ENCODE measurements around the gene KCNH4.

KCNH4 gene

GRCh38 chr17:42163113-42163512 is 17.8 kb downstream of the KCNH4 start:
- no peaks in the 10 kb centered on the region for H3K79me2 ChIP-seq
- H3K4me3 ChIP-seq (ENCODE audit: low read depth, low read length) = no peak overlapping the region
- no peak overlapping the region for H2AFZ ChIP-seq
- peaks cover 4% of the 10 kb centered on the region for H3K4me1 ChIP-seq
- no peaks in the 10 kb centered on the region for H3K9me3 ChIP-seq (ENCODE audit: control insufficient read depth, low read length)
- no peak overlapping the region for H3K27ac ChIP-seq
- TF ChIP-seq, protein P1, sequence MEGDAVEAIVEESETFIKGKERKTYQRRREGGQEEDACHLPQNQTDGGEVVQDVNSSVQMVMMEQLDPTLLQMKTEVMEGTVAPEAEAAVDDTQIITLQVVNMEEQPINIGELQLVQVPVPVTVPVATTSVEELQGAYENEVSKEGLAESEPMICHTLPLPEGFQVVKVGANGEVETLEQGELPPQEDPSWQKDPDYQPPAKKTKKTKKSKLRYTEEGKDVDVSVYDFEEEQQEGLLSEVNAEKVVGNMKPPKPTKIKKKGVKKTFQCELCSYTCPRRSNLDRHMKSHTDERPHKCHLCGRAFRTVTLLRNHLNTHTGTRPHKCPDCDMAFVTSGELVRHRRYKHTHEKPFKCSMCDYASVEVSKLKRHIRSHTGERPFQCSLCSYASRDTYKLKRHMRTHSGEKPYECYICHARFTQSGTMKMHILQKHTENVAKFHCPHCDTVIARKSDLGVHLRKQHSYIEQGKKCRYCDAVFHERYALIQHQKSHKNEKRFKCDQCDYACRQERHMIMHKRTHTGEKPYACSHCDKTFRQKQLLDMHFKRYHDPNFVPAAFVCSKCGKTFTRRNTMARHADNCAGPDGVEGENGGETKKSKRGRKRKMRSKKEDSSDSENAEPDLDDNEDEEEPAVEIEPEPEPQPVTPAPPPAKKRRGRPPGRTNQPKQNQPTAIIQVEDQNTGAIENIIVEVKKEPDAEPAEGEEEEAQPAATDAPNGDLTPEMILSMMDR (IDR thresholded peaks at IDR 0.05) = peak; percentile 14
- H3K27me3 ChIP-seq (ENCODE audit: control insufficient read depth, insufficient read depth, low read length) = no peaks in the 10 kb centered on the region
- no peak overlapping the region for H3K9ac ChIP-seq
- no peaks in the 10 kb centered on the region for H3K36me3 ChIP-seq (ENCODE audit: control insufficient read depth, insufficient read depth, low read length)
- H3K4me2 ChIP-seq (ENCODE audit: low read length) = no peak overlapping the region

GRCh38 chr17:42160531-42160910 is 20.4 kb downstream of the KCNH4 start:
- H3K4me3 ChIP-seq (ENCODE audit: low read depth, low read length) = no peak overlapping the region
- H3K4me2 ChIP-seq (ENCODE audit: low read length) = no peak overlapping the region
- H3K79me2 ChIP-seq = no peaks in the 10 kb centered on the region
- H3K36me3 ChIP-seq (ENCODE audit: control insufficient read depth, insufficient read depth, low read length) = no peaks in the 10 kb centered on the region
- TF ChIP-seq, protein P1 (IDR thresholded peaks at IDR 0.05) = no peak
- H3K9ac ChIP-seq = no peak overlapping the region
- H2AFZ ChIP-seq = no peak overlapping the region
- H3K27ac ChIP-seq = no peak overlapping the region
- H3K9me3 ChIP-seq (ENCODE audit: control insufficient read depth, low read length) = no peaks in the 10 kb centered on the region
- H3K4me1 ChIP-seq = peaks cover 4% of the 10 kb centered on the region
- no peaks in the 10 kb centered on the region for H3K27me3 ChIP-seq (ENCODE audit: control insufficient read depth, insufficient read depth, low read length)

- no peak overlapping the region for H2AFZ ChIP-seq
Measured at GRCh38 chr17:42159796-42160530, 21.0 kb downstream of the KCNH4 start.

DNA sequence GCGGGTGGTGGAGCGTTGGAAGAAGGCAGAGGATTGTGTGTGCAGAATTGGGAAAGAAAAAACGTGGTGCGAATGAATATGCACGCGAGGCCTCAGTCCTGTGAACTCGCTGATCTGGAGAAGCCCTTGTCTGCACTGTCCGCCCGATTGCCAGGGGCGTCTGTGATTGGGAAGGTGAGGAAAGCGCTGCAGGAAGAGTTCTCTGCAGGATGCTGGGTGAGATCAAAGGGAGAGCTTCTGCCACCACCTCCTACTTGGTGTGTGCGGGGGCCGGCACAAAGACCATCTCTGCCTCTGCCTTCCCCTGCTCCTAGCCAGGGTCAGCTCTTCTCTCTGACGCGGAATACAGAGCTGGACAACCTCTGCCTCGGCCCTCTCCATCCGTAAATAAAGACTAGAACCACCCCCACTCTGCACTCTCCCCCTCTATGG is 25.3 kb downstream of the KCNH4 start:
- Histone ChIP-seq H3K27ac (peak overlapping the region; percentile 48), H3K9ac (no peak overlapping the region), H3K27me3 (ENCODE audit: control insufficient read depth, insufficient read depth, low read length) (no peaks in the 10 kb centered on the region), H3K4me3 (ENCODE audit: low read depth, low read length) (peak overlapping the region; percentile 99), H3K9me3 (ENCODE audit: control insufficient read depth, low read length) (no peaks in the 10 kb centered on the region), H3K36me3 (ENCODE audit: control insufficient read depth, insufficient read depth, low read length) (no peaks in the 10 kb centered on the region), H3K4me1 (peaks cover 3% of the 10 kb centered on the region), H3K79me2 (peaks cover 32% of the 10 kb centered on the region), H3K4me2 (ENCODE audit: low read length) (peak overlapping the region; percentile 31), H2AFZ (peak overlapping the region; percentile 93)
- TF ChIP-seq, protein P1 (IDR thresholded peaks at IDR 0.05) = no peak

More at GRCh38 chr17:42159796-42160530, 21.0 kb downstream of the KCNH4 start:
- Histone ChIP-seq H3K4me3 (ENCODE audit: low read depth, low read length) (no peak overlapping the region), H3K27ac (no peak overlapping the region), H3K4me2 (ENCODE audit: low read length) (no peak overlapping the region), H3K9ac (no peak overlapping the region), H3K36me3 (ENCODE audit: control insufficient read depth, insufficient read depth, low read length) (no peaks in the 10 kb centered on the region), H3K27me3 (ENCODE audit: control insufficient read depth, insufficient read depth, low read length) (no peaks in the 10 kb centered on the region), H3K4me1 (peaks cover 4% of the 10 kb centered on the region), H3K9me3 (ENCODE audit: control insufficient read depth, low read length) (no peaks in the 10 kb centered on the region), H3K79me2 (no peaks in the 10 kb centered on the region)
- TF ChIP-seq, protein P1 (IDR thresholded peaks at IDR 0.05) = no peak
